IMR-90 (cell line): ENCODE measurements around the gene C1QTNF12.

Source experiments
- CTCF ChIP-seq: conservative IDR thresholded peaks from 2 replicates; pipeline ENCODE4 v1.5.1; 2012; ENCODE audit warnings: mild to moderate bottlenecking, low read depth, low read length, improper control_type of control experiment
- MAFK ChIP-seq: IDR thresholded peaks from 2 replicates; pipeline ENCODE4 v1.6.1; 2012; ENCODE audit warnings: low read depth, low read length, improper control_type of control experiment
- POLR2A ChIP-seq: IDR thresholded peaks from 2 replicates; pipeline ENCODE4 v1.6.1; 2012; ENCODE audit warnings: mild to moderate bottlenecking, low read depth, low read length
- RAD21 ChIP-seq: IDR thresholded peaks from 2 replicates; pipeline ENCODE4 v1.6.1; 2012; ENCODE audit warnings: low read length, improper control_type of control experiment
- RCOR1 ChIP-seq: IDR thresholded peaks from 2 replicates; pipeline ENCODE4 v1.6.1; 2012; ENCODE audit warnings: mild to moderate bottlenecking, low read length, improper control_type of control experiment; ENCODE audit not compliant: insufficient replicate concordance

- no peak for TF ChIP-seq CTCF
- no peak for TF ChIP-seq RCOR1
- TF ChIP-seq RAD21, result no peak
- TF ChIP-seq POLR2A, result no peak
- no peak for TF ChIP-seq MAFK
Observed at GRCh38 chr1:1262758-1263157, 16.2 kb upstream of the C1QTNF12 start.
